PC-9 (cell line): Measurements from ENCODE around the gene PSG2. TPM values are rescaled to one million over a fixed set of nuclear protein-coding genes. Genes with fewer than 3 reads are reported as not detected.
A peak's percentile ranks its signal among the peaks of the same experiment; 100 is the strongest.
"Not testable (repeated sequence)": the region's sequence is repeated elsewhere in the genome, so short reads cannot be mapped to it uniquely, and the experiment has no call there.

Experiments
- BruUV-seq: library from RNA; stranded (reverse); fragments of 400-500 nt; replicated peaks from 2 replicates; lab custom pipeline; 2021; lab: Mats Ljungman, UMichigan
- CTCF ChIA-PET: fragments of 300-600 bp; sonication (Branson Sonifier 250); formaldehyde crosslinking; loops from one replicate; lab custom pipeline; 2022; ENCODE audit warnings: antibody characterized with exemption; lab: Charles Lee
- POLR2A ChIA-PET: fragments of 300-600 bp; sonication (Branson Sonifier 250); formaldehyde crosslinking; loops from one replicate; lab custom pipeline; 2022; ENCODE audit warnings: antibody characterized with exemption; ENCODE audit not compliant: unreplicated experiment; lab: Charles Lee
- DNase-seq, 2 experiments: peaks; one replicate each; pipeline versions ENCODE4 v3.0.0 to v3.0.0-alpha.2; 2015 to 2022; ENCODE audit warnings: mixed read lengths in 1 of 2
- H2AFZ ChIP-seq: fragments of 200-600 bp; sonication (generic); 2 replicates; pipeline ENCODE4 v1.8.1; 2017; ENCODE audit warnings: antibody characterized with exemption
- H3F3A ChIP-seq: fragments of 200-600 bp; sonication (generic); 2 replicates; pipeline ENCODE4 v1.8.1; 2017; ENCODE audit warnings: antibody characterized with exemption, mild to moderate bottlenecking, low read depth; ENCODE audit not compliant: insufficient read depth
- H3K27ac ChIP-seq: fragments of 200-600 bp; sonication (generic); 2 replicates; pipeline ENCODE4 v1.6.1; 2016; ENCODE audit warnings: mixed run types
- H3K27me3 ChIP-seq: fragments of 200-600 bp; sonication (generic); 2 replicates; pipeline ENCODE4 v1.6.1; 2016; ENCODE audit warnings: low read depth, mixed run types; ENCODE audit not compliant: insufficient read depth
- H3K36me3 ChIP-seq: fragments of 200-600 bp; sonication (generic); 2 replicates; pipeline ENCODE4 v1.6.1; 2016; ENCODE audit warnings: low read depth, mixed run types
- H3K4me1 ChIP-seq: fragments of 200-600 bp; sonication (generic); replicated peaks from 2 replicates; pipeline ENCODE4 v1.6.1; 2016; ENCODE audit warnings: mixed run types; ENCODE audit not compliant: insufficient read depth
- H3K4me2 ChIP-seq: fragments of 200-600 bp; sonication (generic); 2 replicates; pipeline ENCODE4 v1.6.1; 2017; ENCODE audit warnings: mixed run types
- H3K4me3 ChIP-seq: fragments of 200-600 bp; sonication (generic); 2 replicates; pipeline ENCODE4 v1.6.1; 2016; ENCODE audit warnings: mixed run types
- H3K79me2 ChIP-seq: fragments of 200-600 bp; sonication (generic); 2 replicates; pipeline ENCODE4 v1.6.1; 2017; ENCODE audit warnings: low read depth, mixed run types
- H3K9me2 ChIP-seq: fragments of 200-600 bp; sonication (generic); 2 replicates; pipeline ENCODE4 v1.8.1; 2017; ENCODE audit warnings: mild to moderate bottlenecking; ENCODE audit not compliant: insufficient read depth
- H3K9me3 ChIP-seq: fragments of 200-600 bp; sonication (generic); 2 replicates; pipeline ENCODE4 v1.8.1; 2016; ENCODE audit warnings: low read depth; ENCODE audit not compliant: insufficient read depth
- H4K20me1 ChIP-seq: fragments of 200-600 bp; sonication (generic); 2 replicates; pipeline ENCODE4 v1.8.1; 2017; ENCODE audit not compliant: insufficient read depth
- EZH2 ChIP-seq: fragments of 200-600 bp; sonication (generic); IDR thresholded peaks from 2 replicates; pipeline ENCODE4 v1.8.0; 2017; ENCODE audit warnings: antibody characterized with exemption, low read depth
- intact Hi-C: fragments of 100-400 bp; cut with micrococcal nuclease; formaldehyde crosslinking; loops from one replicate; pipeline ENCODE4 v1.10.0; 2022; ENCODE audit not compliant: unreplicated experiment
- total RNA-seq: library from RNA; stranded (reverse); gene quantifications from 2 replicates; pipeline ENCODE4 v1.2.3, GENCODE V29; 2021
- TF ChIP-seq, protein P1 (sequence below): fragments of 200-600 bp; sonication (generic); conservative IDR thresholded peaks from 2 replicates; pipeline ENCODE4 v1.6.1; 2017; ENCODE audit warnings: mixed run types, antibody characterized with exemption, mild to moderate bottlenecking, moderate library complexity

PSG2 gene
- total RNA-seq, 1 experiment from 2014 or later: not detected

DNA sequence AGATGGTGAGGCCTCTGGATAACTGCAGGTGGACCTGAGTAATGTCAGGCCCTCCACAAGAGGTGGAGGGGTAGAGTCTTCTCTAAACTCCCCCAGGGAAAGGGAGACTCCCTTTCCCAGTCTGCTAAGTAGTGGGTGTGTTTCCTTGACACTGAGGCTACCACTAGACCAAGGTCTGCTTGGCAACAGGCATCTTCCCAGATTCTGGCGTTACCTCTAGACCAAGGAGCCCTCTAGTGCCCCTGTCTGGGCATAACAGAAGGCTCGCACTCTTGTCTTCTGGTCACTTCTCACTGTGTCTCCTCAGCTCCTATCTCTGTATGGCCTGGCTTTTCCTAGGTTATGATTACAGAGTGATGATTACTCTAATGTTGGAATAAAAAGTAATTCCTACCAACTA lies 50.9 kb downstream of the PSG2 start:
- H3K4me1 ChIP-seq, H3K9me3 ChIP-seq, H3K27ac ChIP-seq, H3K36me3 ChIP-seq, H3K27me3 ChIP-seq, H2AFZ ChIP-seq, H3K4me2 ChIP-seq, H3F3A ChIP-seq, H3K79me2 ChIP-seq, H3K4me3 ChIP-seq, DNase-seq, H4K20me1 ChIP-seq, intact Hi-C loops, POLR2A ChIA-PET, CTCF ChIA-PET, BruUV-seq, H3K9me2 ChIP-seq: not testable (repeated sequence)
- TF ChIP-seq, protein P1, sequence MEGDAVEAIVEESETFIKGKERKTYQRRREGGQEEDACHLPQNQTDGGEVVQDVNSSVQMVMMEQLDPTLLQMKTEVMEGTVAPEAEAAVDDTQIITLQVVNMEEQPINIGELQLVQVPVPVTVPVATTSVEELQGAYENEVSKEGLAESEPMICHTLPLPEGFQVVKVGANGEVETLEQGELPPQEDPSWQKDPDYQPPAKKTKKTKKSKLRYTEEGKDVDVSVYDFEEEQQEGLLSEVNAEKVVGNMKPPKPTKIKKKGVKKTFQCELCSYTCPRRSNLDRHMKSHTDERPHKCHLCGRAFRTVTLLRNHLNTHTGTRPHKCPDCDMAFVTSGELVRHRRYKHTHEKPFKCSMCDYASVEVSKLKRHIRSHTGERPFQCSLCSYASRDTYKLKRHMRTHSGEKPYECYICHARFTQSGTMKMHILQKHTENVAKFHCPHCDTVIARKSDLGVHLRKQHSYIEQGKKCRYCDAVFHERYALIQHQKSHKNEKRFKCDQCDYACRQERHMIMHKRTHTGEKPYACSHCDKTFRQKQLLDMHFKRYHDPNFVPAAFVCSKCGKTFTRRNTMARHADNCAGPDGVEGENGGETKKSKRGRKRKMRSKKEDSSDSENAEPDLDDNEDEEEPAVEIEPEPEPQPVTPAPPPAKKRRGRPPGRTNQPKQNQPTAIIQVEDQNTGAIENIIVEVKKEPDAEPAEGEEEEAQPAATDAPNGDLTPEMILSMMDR: peak; percentile 46

DNA sequence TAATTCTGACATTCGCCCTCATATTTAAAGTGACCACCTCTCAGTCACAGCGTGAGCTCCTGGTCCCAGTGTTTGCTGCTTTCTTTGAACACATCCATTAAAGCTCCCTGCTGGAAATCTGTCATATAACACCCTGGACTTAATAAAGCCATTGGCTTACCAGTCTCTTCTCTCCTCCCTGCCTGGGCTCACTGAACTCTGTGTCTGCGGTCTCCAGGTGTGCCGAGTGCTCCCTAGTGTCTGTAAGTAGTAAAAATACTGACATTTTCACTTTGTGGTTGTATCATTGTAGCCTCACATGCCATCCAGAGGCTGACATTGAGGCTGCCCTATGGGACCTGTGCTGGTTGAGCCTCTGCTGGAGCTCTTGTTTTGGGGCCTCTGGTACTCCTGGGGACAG lies 53.6 kb downstream of the PSG2 start:
- Histone ChIP-seq H3K4me1 (no peaks in the 10 kb centered on the region), H3K36me3 (no peaks in the 10 kb centered on the region), H3K9me3 (no peaks in the 10 kb centered on the region), H4K20me1 (no peaks in the 10 kb centered on the region), H3K79me2 (no peaks in the 10 kb centered on the region), H2AFZ (no peak overlapping the region), H3K4me2 (no peak overlapping the region), H3K27ac (no peak overlapping the region), H3K4me3 (no peak overlapping the region), H3K9me2 (no peaks in the 10 kb centered on the region), H3K27me3 (no peaks in the 10 kb centered on the region), H3F3A (no peaks in the 10 kb centered on the region)
- BruUV-seq: no TSS peak
- no peak for DNase-seq
- CTCF ChIA-PET: no interaction called here
- POLR2A ChIA-PET: no interaction called here
- intact Hi-C loops: no loop called here
- no peak for TF ChIP-seq EZH2
- TF ChIP-seq, protein P1: no peak

DNA sequence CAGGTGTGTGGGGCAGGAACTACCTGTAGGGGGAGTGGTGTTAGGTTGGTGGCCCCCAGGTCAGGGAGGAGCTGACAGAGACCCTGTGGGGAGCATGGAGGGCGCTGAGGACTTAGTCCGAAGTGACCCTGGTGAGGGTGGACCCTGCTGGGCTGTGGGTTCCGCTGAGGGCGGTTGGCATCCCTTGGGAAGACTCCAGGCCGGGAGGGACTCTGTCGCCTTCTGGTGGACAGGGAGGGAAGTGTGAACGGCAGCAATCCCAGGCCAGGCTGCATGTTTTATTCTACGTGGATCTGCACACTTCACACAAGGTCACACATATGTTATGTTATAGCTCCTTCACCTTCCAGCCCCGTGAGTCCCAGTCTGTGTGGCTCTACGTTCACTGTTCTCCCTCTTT lies 54.5 kb downstream of the PSG2 start:
- H2AFZ ChIP-seq, H3K4me2 ChIP-seq, H3K27me3 ChIP-seq, H4K20me1 ChIP-seq, intact Hi-C loops, H3K79me2 ChIP-seq, DNase-seq, H3F3A ChIP-seq, H3K4me1 ChIP-seq, POLR2A ChIA-PET, CTCF ChIA-PET, H3K36me3 ChIP-seq, H3K4me3 ChIP-seq, H3K9me3 ChIP-seq, H3K9me2 ChIP-seq, BruUV-seq, H3K27ac ChIP-seq: not testable (repeated sequence)
- TF ChIP-seq, protein P1: peak; percentile 60

DNA sequence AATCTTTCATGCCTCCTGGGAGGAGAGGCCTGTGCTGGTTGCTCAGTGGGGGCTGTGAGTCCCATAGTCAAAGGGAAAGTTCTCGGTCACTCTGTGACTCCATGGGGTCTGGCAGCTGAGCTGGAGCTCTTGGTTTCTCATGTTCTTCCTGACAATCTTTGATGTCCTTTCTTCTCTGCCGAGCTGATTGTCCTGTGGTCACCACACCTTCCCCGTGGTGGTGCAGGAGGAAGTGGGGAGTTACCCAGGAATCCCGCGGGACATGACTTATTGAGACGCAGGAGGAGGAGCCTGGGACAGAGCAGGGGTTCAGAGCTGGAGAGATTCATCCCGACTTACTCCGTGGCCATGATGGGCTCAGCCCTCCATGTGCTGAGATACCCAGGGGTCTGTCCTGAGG lies 55.4 kb downstream of the PSG2 start:
- H3K4me2 ChIP-seq, H3K79me2 ChIP-seq, CTCF ChIA-PET, H4K20me1 ChIP-seq, H2AFZ ChIP-seq, H3K36me3 ChIP-seq, POLR2A ChIA-PET, DNase-seq, H3K27ac ChIP-seq, H3K9me2 ChIP-seq, H3K4me3 ChIP-seq, H3F3A ChIP-seq, H3K27me3 ChIP-seq, BruUV-seq, H3K9me3 ChIP-seq, H3K4me1 ChIP-seq, intact Hi-C loops: not testable (repeated sequence)

DNA sequence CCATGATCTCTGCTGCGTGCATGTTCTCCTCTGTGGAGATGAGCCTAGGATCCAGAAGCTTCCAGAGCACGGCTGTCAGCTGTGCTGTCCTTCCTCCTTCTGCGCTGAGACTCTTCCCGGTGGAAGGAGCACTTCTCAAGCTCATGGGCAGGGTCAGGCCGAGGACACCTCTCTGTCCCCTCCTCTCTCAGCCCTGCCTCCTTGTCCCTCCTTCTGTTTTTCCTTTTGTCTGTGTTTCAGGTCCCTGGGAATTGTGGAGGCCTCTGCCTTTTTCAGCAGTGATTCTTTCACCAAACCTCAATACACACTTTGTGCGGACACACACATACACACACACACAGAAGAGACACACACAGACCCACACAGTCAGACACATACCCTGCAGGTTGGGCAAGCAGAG lies 56.1 kb downstream of the PSG2 start, which contains the start of gene PSG11:
PSG11 (minus strand) TSS at position 101 of the 400 bp plus-strand sequence; CDS start at position 4, 97 bp downstream.
- H4K20me1 ChIP-seq, BruUV-seq, H3K27me3 ChIP-seq, H3K9me3 ChIP-seq, POLR2A ChIA-PET, H3K27ac ChIP-seq, CTCF ChIA-PET, H3K79me2 ChIP-seq, H3K36me3 ChIP-seq, H2AFZ ChIP-seq, H3K4me3 ChIP-seq, H3K9me2 ChIP-seq, H3F3A ChIP-seq, DNase-seq, intact Hi-C loops, H3K4me2 ChIP-seq: not testable (repeated sequence)
- H3K4me1 ChIP-seq: peaks cover 10% of the 10 kb centered on the region
